Sigmoid colon (tissue), 7 donors: Measurements from ENCODE around the gene XPR1. TPM values are rescaled to one million over a fixed set of nuclear protein-coding genes. Genes with fewer than 3 reads are reported as not detected.

Source experiments
- DNase-seq: peaks from one replicate; pipeline ENCODE4 v3.0.0-alpha.2; 2019
- H3K27ac ChIP-seq, 4 donors: fragments of 200-600 bp; sonication (generic); one replicate each; pipeline ENCODE4 v1.5.1; 2016 to 2019; ENCODE audit warnings: mild to moderate bottlenecking in 1 of 4
- H3K27me3 ChIP-seq, 3 donors: fragments of 200-600 bp; sonication (generic); one replicate each; pipeline ENCODE4 v1.5.1; 2019; ENCODE audit warnings: mild to moderate bottlenecking in 1 of 3
- H3K36me3 ChIP-seq, 4 donors: fragments of 200-600 bp; sonication (generic); one replicate each; pipeline ENCODE4 v1.5.1; 2016 to 2019
- H3K4me1 ChIP-seq, 4 donors: fragments of 200-600 bp; sonication (generic); one replicate each; pipeline ENCODE4 v1.5.1; 2017 to 2019
- H3K4me3 ChIP-seq, 4 donors: fragments of 200-600 bp; sonication (generic); one replicate each; pipeline ENCODE4 v1.5.1; 2017 to 2019; ENCODE audit warnings: mild to moderate bottlenecking in 2 of 4, moderate library complexity in 1 of 4
- H3K9me3 ChIP-seq, 4 donors: fragments of 200-600 bp in 3 of 4; sonication (generic) in 3 of 4; one replicate each; pipeline versions ENCODE4 v1.5.1 to v1.6.1; 2013 to 2019
- EP300 ChIP-seq, 4 donors: sonication (generic); formaldehyde crosslinking; IDR thresholded peaks; one replicate each; pipeline ENCODE4 v1.6.1; 2017; ENCODE audit warnings: antibody characterized with exemption in 4 of 4
- POLR2A ChIP-seq, 2 donors: fragments of 450-650 bp; IDR thresholded peaks; one replicate each; pipeline ENCODE4 v1.6.1; 2016; ENCODE audit warnings: antibody characterized with exemption in 2 of 2, mild to moderate bottlenecking in 2 of 2, moderate library complexity in 2 of 2
- POLR2AphosphoS5 ChIP-seq, 4 donors: sonication (generic); formaldehyde crosslinking; IDR thresholded peaks; one replicate each; pipeline ENCODE4 v1.6.1; 2017; ENCODE audit warnings: antibody characterized with exemption in 4 of 4
- WGBS, 2 donors: extraction: QIAGEN DNeasy Blood & Tissue Kit; methylation state at CpG; one replicate each; pipeline ENCODE4 v1.1.7; 2013; 5-methylcytosine and 5-hydroxymethylcytosine counted together
- intact Hi-C: fragments of 100-400 bp; cut with DNase I; formaldehyde crosslinking; loops from one replicate; pipeline ENCODE4 v1.15.1; 2023
- polyA plus RNA-seq, 3 donors: library from polyadenylated mRNA; stranded (reverse); fragments of 200-250 nt; gene quantifications; one replicate each; pipeline ENCODE4 v1.2.3, GENCODE V29; 2013
- total RNA-seq, 4 donors: library from RNA; depleted of rRNA; stranded (reverse); fragments of >200 nt; gene quantifications; one replicate each; pipeline ENCODE4 v1.1.0, GENCODE V29; 2016
- TF ChIP-seq, protein P1 (sequence below), 4 experiments: fragments of 450-650 bp in 3 of 4; fragments of 200-600 bp in 1 of 4; IDR thresholded peaks; one replicate each; pipeline ENCODE4 v1.5.1; 2016 to 2019; ENCODE audit warnings: antibody characterized with exemption in 4 of 4, mild to moderate bottlenecking in 3 of 4, moderate library complexity in 2 of 4
- donor health status: healthy with polysubstance abuse.
- donor health status: Bipolar disorder and iron deficiency.
- donor health status: healthy.

Gene XPR1
- total and polyA plus RNA-seq, 7 donors, result 1.8 to 18.8 (median 11.3) TPM

DNA sequence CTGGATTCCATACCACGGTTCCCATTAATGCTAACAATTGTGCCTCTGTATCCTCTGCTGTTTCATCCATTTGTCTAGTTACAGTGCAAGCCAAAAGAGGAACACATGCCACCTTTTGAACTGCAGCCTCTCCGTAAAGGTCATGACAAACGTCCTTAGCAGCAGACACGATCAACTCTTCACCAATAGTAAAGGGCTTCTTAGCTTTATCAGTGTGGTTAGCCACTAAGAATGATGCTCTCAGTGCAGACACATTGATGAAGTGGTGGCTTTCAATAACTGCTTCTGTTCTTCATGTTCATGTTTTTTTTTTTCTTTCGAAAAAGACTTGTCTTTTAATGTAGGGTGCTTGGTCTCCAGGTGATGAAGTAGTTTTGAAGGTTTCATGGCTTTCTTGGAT is 14.3 kb downstream of the XPR1 start:
- H3K9me3 ChIP-seq, result no peaks in the 10 kb centered on the region
- peaks cover 0 to 20% (median 10%) of the 10 kb centered on the region in 4 donors for H3K4me1 ChIP-seq
- intact Hi-C loops, result no loop called here
- H3K27ac ChIP-seq, result no peak overlapping the region
- no peaks in the 10 kb centered on the region for H3K36me3 ChIP-seq
- WGBS, 2 donors, result 87 to 92% methylated on average over 5 of the region's 5 CpGs
- no peak for DNase-seq
- H3K27me3 ChIP-seq, result no peaks in the 10 kb centered on the region
- TF ChIP-seq, protein P1, sequence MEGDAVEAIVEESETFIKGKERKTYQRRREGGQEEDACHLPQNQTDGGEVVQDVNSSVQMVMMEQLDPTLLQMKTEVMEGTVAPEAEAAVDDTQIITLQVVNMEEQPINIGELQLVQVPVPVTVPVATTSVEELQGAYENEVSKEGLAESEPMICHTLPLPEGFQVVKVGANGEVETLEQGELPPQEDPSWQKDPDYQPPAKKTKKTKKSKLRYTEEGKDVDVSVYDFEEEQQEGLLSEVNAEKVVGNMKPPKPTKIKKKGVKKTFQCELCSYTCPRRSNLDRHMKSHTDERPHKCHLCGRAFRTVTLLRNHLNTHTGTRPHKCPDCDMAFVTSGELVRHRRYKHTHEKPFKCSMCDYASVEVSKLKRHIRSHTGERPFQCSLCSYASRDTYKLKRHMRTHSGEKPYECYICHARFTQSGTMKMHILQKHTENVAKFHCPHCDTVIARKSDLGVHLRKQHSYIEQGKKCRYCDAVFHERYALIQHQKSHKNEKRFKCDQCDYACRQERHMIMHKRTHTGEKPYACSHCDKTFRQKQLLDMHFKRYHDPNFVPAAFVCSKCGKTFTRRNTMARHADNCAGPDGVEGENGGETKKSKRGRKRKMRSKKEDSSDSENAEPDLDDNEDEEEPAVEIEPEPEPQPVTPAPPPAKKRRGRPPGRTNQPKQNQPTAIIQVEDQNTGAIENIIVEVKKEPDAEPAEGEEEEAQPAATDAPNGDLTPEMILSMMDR (IDR thresholded peaks at IDR 0.05), result no peak
- TF ChIP-seq POLR2A (IDR thresholded peaks at IDR 0.05), result no peak
- TF ChIP-seq POLR2AphosphoS5 (IDR thresholded peaks at IDR 0.05), result no peak
- no peak for TF ChIP-seq EP300 (IDR thresholded peaks at IDR 0.05)
- no peak overlapping the region for H3K4me3 ChIP-seq

DNA sequence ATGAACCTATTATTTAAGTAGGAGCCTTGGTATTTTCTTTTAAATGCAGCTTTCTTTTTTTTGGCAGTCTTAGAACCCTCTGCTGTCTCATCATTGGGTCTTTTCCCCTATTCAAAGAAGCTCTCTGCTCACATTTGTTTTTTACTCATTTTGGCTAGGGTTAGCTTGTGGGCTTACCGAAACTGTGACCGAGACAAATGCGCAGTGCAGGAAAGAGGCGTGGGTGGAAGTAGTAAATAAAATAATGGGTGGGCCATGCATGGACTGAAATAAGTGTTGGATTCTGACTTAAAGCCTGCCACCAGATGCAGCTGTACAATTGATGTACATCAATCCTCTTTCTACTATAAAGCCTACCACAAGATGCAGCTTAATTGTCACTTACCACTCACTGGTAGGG is 14.7 kb downstream of the XPR1 start:
- no peaks in the 10 kb centered on the region for H3K36me3 ChIP-seq
- no peak for DNase-seq
- 71 to 87% methylated on average over 4 of the region's 4 CpGs for WGBS, 2 donors
- H3K27me3 ChIP-seq, result no peaks in the 10 kb centered on the region
- H3K27ac ChIP-seq, result no peak overlapping the region
- H3K4me3 ChIP-seq, result no peak overlapping the region
- H3K4me1 ChIP-seq, result peaks cover 0 to 16% (median 10%) of the 10 kb centered on the region in 4 donors
- TF ChIP-seq POLR2A (IDR thresholded peaks at IDR 0.05), result no peak
- TF ChIP-seq, protein P1 (IDR thresholded peaks at IDR 0.05), result no peak
- TF ChIP-seq POLR2AphosphoS5 (IDR thresholded peaks at IDR 0.05), result no peak
- TF ChIP-seq EP300 (IDR thresholded peaks at IDR 0.05), result no peak
- intact Hi-C loops, result no loop called here
- no peaks in the 10 kb centered on the region for H3K9me3 ChIP-seq

DNA sequence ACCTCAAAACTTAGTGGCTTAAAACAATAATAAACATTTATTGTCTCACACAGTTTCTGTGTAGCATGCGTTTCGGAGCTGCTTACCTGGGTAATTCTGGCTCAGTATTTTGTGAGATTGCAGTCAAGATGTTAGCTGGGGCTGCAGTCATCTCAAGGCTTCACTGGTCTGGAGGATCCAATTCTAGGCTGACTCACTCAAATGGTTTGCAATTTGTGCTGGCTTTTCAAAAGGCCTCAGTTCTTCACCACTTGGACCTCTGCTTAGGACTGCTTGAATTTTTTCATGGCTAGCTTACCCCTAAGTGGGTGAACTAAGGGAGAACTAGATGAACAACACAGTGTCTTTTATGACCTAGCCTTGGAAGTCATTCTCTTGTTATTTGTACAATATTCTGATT is 21.0 kb downstream of the XPR1 start:
- no peak for TF ChIP-seq EP300 (IDR thresholded peaks at IDR 0.05)
- no peak for TF ChIP-seq POLR2A (IDR thresholded peaks at IDR 0.05)
- no peak for TF ChIP-seq POLR2AphosphoS5 (IDR thresholded peaks at IDR 0.05)
- TF ChIP-seq, protein P1 (IDR thresholded peaks at IDR 0.05), result no peak
- intact Hi-C loops, result no loop called here
- Histone ChIP-seq H3K4me3 (no peak overlapping the region), H3K27ac (no peak overlapping the region), H3K9me3 (peaks cover 0 to 8% (median under 1%) of the 10 kb centered on the region in 4 donors), H3K27me3 (no peaks in the 10 kb centered on the region), H3K36me3 (no peaks in the 10 kb centered on the region), H3K4me1 (no peaks in the 10 kb centered on the region)
- no peak for DNase-seq
- 96 to 99% methylated on average over 2 of the region's 2 CpGs for WGBS, 2 donors

DNA sequence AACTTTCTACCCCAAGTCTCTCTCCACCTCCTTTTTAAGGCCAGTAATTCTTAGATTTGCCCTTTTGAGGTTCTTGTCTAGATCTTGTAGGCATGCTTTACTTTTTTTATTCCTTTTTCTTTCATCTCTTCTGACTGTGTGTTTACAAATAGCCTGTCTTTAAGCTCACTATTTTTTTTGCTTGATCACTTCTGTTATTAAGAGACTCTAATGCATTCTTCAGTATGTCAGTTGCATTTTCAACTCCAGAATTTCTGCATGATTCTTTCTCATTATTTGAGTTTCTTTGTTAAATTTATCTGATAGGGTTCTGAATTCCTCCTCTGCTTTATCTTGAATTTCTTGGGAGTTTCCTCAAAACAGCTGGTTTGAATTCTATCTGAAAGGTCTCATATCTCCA is 30.9 kb downstream of the XPR1 start:
- H3K27me3 ChIP-seq, result no peaks in the 10 kb centered on the region
- TF ChIP-seq EP300 (IDR thresholded peaks at IDR 0.05), result no peak
- TF ChIP-seq, protein P1 (IDR thresholded peaks at IDR 0.05), result no peak
- TF ChIP-seq POLR2AphosphoS5 (IDR thresholded peaks at IDR 0.05), result no peak
- no peak for TF ChIP-seq POLR2A (IDR thresholded peaks at IDR 0.05)
- H3K36me3 ChIP-seq, result no peaks in the 10 kb centered on the region
- peaks cover 0 to 13% (median 8%) of the 10 kb centered on the region in 4 donors for H3K9me3 ChIP-seq
- no peaks in the 10 kb centered on the region for H3K4me1 ChIP-seq
- DNase-seq, result no peak
- intact Hi-C loops, result no loop called here
- no peak overlapping the region for H3K4me3 ChIP-seq
- no peak overlapping the region for H3K27ac ChIP-seq

DNA sequence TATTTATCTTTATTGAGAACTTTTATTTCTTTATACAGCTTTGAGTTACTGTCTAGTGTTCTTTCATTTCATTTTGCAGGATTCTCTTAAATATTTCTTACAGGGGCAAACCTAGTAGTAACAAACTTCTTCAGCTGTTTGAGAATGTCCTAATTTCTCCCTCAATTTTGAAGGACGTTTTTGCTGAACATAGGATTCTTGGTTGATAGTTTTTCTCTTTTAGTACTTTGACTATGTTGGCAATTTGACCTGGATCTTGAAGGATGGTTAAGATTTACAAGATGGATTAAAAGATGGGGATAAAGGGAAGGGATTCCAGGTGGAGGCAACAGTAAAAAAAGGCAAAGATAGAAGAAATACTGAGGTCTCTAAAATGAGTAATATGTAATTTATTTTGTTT is 38.9 kb downstream of the XPR1 start:
- Histone ChIP-seq H3K36me3 (no peaks in the 10 kb centered on the region), H3K4me3 (no peak overlapping the region), H3K4me1 (peaks cover 0 to 9% (median 0%) of the 10 kb centered on the region in 4 donors), H3K27me3 (no peaks in the 10 kb centered on the region), H3K9me3 (peaks cover 0 to 7% (median 0%) of the 10 kb centered on the region in 4 donors), H3K27ac (no peak overlapping the region)
- WGBS, 2 donors, result 90 to 94% methylated on average over 1 of the region's 1 CpG
- no peak for DNase-seq
- TF ChIP-seq POLR2A (IDR thresholded peaks at IDR 0.05), result no peak
- TF ChIP-seq EP300 (IDR thresholded peaks at IDR 0.05), result no peak
- TF ChIP-seq POLR2AphosphoS5 (IDR thresholded peaks at IDR 0.05), result no peak
- TF ChIP-seq, protein P1 (IDR thresholded peaks at IDR 0.05), result no peak
- intact Hi-C loops, result no loop called here
